Activated CD4-positive, alpha-beta memory T cell treated with anti-CD3 and anti-CD28 coated beads for 36 hours (primary cell): ENCODE measurements around the gene MT1A. TPM values are rescaled to one million over a fixed set of nuclear protein-coding genes. Genes with fewer than 3 reads are reported as not detected.
"Not testable (repeated sequence)": the region's sequence is repeated elsewhere in the genome, so short reads cannot be mapped to it uniquely, and the experiment has no call there.

Experiments used
- CTCF ChIA-PET: fragments of 350-600 bp; sonication (Branson Sonifier 250); formaldehyde crosslinking; loops from one replicate; lab custom pipeline; 2021; ENCODE audit warnings: antibody characterized with exemption, inconsistent platforms; lab: Charles Lee
- POLR2A ChIA-PET: fragments of 350-600 bp; sonication (Branson Sonifier 250); formaldehyde crosslinking; loops from one replicate; lab custom pipeline; 2021; ENCODE audit warnings: antibody characterized with exemption; lab: Charles Lee
- DNase-seq: peaks from one replicate; pipeline ENCODE4 v3.0.0-alpha.2; 2020
- H3K27ac Mint-ChIP-seq: one replicate; pipeline ENCODE4 v1.8.0; 2021; ENCODE audit warnings: mixed read lengths
- H3K27me3 Mint-ChIP-seq: one replicate; pipeline ENCODE4 v1.8.0; 2021; ENCODE audit warnings: mixed read lengths
- H3K36me3 Mint-ChIP-seq: one replicate; pipeline ENCODE4 v1.8.0; 2021; ENCODE audit warnings: mixed read lengths
- H3K4me1 Mint-ChIP-seq: one replicate; pipeline ENCODE4 v1.8.0; 2021; ENCODE audit warnings: low read depth, mixed read lengths
- H3K4me3 Mint-ChIP-seq: one replicate; pipeline ENCODE4 v1.8.0; 2021; ENCODE audit warnings: mild to moderate bottlenecking, mixed read lengths
- H3K9me3 Mint-ChIP-seq: one replicate; pipeline ENCODE4 v1.8.0; 2021; ENCODE audit warnings: mixed read lengths
- intact Hi-C: fragments of 100-400 bp; cut with micrococcal nuclease; formaldehyde crosslinking; loops from one replicate; pipeline ENCODE4 v1.15.1; 2023
- total RNA-seq, 2 experiments: library from RNA; stranded (reverse); gene quantifications; one replicate each; pipeline ENCODE4 v1.2.3, GENCODE V29; 2021

The MT1A gene
- total RNA-seq, 2 experiments from 2014 or later: 0.94 TPM; not detected in 1

DNA sequence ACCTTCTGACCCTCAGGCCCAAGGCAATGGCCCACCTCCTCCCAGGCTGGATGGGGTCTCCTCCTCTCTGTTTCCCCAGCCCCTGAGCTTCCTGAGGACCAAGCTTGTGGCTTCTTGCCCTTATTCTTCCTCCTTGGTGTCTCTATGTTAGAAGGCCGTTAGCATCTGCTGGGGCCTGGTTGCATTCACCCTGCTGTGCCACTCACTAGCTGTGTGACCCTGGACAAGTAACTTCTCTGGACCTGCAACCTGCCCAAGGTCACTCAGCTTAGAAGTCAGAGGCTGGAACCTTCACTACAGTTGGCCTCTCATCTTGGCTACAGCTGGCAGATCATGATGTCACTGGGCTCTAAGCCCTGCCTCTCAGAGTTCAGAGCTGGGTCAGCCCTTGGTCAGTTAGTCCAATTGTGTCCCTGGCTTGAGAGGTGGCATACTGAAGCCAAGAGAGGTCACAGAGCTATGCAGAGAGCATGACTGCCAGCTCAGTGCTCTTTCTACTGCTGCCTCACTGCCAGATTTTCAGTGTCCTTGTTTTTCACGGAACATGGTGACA is 27.1 kb upstream of the MT1A start:
- no peaks in the 10 kb centered on the region for H3K9me3 Mint-ChIP-seq
- POLR2A ChIA-PET: interaction anchor here (0.6 to 1.3 kb wide), 2 partner anchors 14 to 23 kb away, joined by 4 to 6 read pairs; partner anchors contain the start of gene MT1E
- intact Hi-C loops: loop anchor here (5.0 kb wide), 2 partner anchors 159 to 414 kb away; partner anchors contain the start of genes NUDT21 and OGFOD1
- DNase-seq: peak; percentile 31
- CTCF ChIA-PET: interaction anchor here (1.2 to 4.0 kb wide), 3 partner anchors 10 to 35 kb away, joined by 3 to 14 read pairs (median 3); no protein-coding TSS in a partner anchor
- peak overlapping the region; percentile 79 for H3K27ac Mint-ChIP-seq
- H3K27me3 Mint-ChIP-seq: no peaks in the 10 kb centered on the region
- H3K4me1 Mint-ChIP-seq: peaks cover 75% of the 10 kb centered on the region
- no peaks in the 10 kb centered on the region for H3K36me3 Mint-ChIP-seq
- no peak overlapping the region for H3K4me3 Mint-ChIP-seq

DNA sequence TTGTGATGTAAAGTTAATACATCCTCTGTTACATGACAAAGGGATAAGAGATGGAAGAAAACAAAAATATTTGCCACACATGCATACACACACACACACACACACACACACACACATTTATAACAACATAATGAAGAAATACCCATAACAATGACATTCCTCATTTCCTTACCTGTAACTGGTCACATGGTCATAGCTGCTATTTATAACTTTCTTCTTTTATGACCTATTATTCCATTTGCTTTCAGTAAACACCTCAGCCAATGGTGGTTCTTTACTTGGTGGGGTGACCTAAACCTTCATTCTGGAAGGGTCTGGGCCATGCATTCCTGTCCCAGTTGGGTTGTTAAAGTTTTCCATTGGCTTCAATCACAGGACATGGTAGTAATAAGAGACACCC is 24.8 kb upstream of the MT1A start:
- Mint-ChIP-seq H3K4me3 (no peak overlapping the region), H3K9me3 (no peaks in the 10 kb centered on the region), H3K36me3 (no peaks in the 10 kb centered on the region), H3K27me3 (peaks cover 18% of the 10 kb centered on the region), H3K4me1 (peaks cover 65% of the 10 kb centered on the region), H3K27ac (no peak overlapping the region)
- no peak for DNase-seq
- POLR2A ChIA-PET: no interaction called here
- CTCF ChIA-PET: no interaction called here
- intact Hi-C loops: loop anchor here (5.0 kb wide), 2 partner anchors 161 to 416 kb away; partner anchors contain the start of genes NUDT21 and OGFOD1

DNA sequence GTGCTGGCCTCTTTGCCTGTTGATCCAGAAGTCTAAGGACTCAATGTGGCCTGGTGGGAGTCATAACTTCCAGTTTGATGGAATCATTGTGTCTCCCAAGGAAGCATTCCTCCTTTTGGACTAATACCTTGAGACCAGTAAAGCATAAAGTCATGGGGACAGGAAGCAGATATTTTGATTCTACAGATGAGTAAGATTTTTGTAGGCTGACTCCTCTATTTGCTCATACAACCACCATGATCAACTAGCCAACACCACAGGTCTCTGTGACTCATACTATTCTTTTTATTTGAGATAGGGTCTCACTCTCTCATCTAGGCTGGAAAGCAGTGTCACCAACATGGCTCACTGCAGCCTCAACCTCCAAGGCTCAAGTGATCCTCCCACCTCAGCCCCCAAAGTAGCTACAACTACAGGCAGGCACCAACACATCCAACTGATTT is 23.9 kb upstream of the MT1A start:
- intact Hi-C loops: loop anchor here (5.0 kb wide), 2 partner anchors 162 to 417 kb away; partner anchors contain the start of genes NUDT21 and OGFOD1
- peak overlapping the region; percentile 34 for H3K27ac Mint-ChIP-seq
- peaks cover 58% of the 10 kb centered on the region for H3K4me1 Mint-ChIP-seq
- no peak overlapping the region for H3K4me3 Mint-ChIP-seq
- H3K36me3 Mint-ChIP-seq: no peaks in the 10 kb centered on the region
- DNase-seq: peak; percentile 66
- POLR2A ChIA-PET: interaction anchor here (0.8 to 1.5 kb wide), 2 partner anchors 9 to 11 kb away, joined by 4 read pairs; partner anchors contain the start of gene MT1E
- peaks cover 21% of the 10 kb centered on the region for H3K27me3 Mint-ChIP-seq
- H3K9me3 Mint-ChIP-seq: no peaks in the 10 kb centered on the region
- CTCF ChIA-PET: interaction anchor here (0.6 to 1.1 kb wide), 2 partner anchors 8 to 29 kb away, joined by 3 read pairs; no protein-coding TSS in a partner anchor

DNA sequence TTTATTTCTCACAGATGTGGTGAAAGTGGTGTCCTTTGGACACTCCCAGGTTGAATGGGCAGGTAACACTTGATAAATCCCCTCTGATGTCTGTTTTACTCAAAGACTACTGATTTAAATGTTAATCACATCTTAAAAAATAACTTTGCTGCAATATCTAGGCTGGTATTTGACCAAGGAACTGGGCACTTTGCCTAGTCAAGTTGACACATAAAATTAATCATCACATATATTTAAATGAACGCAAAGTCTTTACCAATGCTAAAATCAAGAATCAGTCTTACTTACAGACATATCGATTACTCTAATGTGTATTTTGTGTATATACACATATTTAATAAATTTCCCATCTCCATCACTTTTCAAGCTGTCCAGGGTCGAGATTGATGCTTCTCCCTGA is 23.1 kb upstream of the MT1A start:
- CTCF ChIA-PET: interaction anchor here (0.6 to 1.1 kb wide), 3 partner anchors 8 to 28 kb away, joined by 3 read pairs; no protein-coding TSS in a partner anchor
- intact Hi-C loops: no loop called here
- peaks cover 22% of the 10 kb centered on the region for H3K27me3 Mint-ChIP-seq
- no peak for DNase-seq
- H3K27ac Mint-ChIP-seq: no peak overlapping the region
- H3K4me1 Mint-ChIP-seq: peaks cover 53% of the 10 kb centered on the region
- no peaks in the 10 kb centered on the region for H3K36me3 Mint-ChIP-seq
- POLR2A ChIA-PET: interaction anchor here (0.8 to 1.5 kb wide), 2 partner anchors 8 to 10 kb away, joined by 4 read pairs; partner anchors contain the start of gene MT1E
- H3K4me3 Mint-ChIP-seq: no peak overlapping the region
- no peaks in the 10 kb centered on the region for H3K9me3 Mint-ChIP-seq

DNA sequence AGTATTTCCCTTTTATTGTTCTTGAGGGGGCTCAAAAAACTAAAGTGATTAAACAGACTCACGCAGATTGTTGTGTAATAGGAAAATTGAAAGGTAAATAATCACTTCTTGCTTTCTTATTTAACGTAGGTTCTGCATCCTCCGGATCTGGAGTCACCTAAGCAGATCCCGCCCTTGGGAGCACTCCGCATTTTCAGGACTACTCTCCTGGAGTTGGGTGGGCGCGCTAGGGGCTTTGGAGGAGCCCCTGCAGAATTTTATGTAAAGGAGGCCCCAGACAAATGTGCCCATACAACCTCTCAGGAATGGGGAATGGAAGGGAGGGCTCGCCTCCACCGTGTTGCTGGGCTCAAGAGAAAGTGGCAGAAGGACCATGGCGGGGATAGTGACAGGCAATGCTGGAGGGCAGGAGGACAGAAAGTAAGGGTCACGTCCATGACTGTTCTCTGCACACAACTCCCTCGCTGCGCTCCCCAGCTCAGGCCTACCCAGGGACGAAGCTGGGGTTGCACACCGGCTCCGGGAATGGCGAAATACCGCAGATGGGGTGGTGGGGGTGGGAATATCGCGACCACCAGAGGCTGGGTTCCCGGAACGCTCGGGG is 21.8 kb upstream of the MT1A start:
- intact Hi-C loops: no loop called here
- Mint-ChIP-seq H3K4me3 (peak overlapping the region; percentile 37), H3K4me1 (peaks cover 39% of the 10 kb centered on the region), H3K9me3 (no peaks in the 10 kb centered on the region), H3K36me3 (no peaks in the 10 kb centered on the region), H3K27me3 (peaks cover 22% of the 10 kb centered on the region), H3K27ac (no peak overlapping the region)
- ChIA-PET CTCF (no interaction called here), POLR2A (no interaction called here)
- no peak for DNase-seq

DNA sequence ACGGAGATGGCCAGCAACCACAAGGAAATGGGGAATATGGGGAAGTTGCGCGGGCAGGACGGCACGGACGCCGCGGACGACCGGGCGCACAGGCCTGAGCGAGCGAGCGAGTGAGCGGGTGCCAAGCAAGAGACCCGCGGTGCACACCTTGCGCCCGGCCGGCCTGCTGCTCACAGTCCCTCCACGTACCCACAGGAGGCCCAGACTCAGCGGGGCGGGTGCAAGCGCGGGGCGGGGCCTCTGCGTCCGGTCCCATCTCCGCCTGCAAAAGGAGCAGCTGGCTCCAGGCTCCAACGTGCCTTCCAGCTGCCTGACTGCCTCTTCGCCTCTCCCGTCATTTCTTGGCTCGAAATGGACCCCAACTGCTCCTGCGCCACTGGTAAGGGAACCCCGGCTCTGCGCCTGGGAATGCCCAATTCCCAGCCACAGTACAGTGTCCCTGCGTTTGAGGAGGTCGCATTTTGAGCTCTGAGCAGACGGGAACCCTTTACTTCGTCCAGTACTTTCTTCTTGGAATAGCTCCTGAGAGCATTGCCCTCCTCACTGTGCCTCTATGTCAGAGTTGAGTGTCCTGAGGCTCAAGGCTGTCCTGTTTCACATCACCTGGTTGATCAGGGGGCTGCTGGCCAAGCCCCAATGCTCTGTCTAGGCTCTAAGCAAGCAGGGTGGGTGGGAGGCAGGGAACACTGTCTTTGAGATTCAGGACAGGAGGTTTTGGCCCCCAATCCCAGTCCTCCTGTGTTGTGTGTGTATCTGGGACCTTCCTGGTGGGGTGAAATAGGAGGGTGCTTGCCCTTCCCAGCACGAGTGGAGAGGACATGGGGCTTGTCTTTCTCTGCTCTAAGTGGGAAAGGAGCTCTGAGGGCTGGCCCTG is 21.0 kb upstream of the MT1A start:
- peak overlapping the region; percentile 37 for H3K4me3 Mint-ChIP-seq
- H3K27me3 Mint-ChIP-seq: peaks cover 22% of the 10 kb centered on the region
- H3K9me3 Mint-ChIP-seq: no peaks in the 10 kb centered on the region
- peaks cover 35% of the 10 kb centered on the region for H3K4me1 Mint-ChIP-seq
- H3K27ac Mint-ChIP-seq: no peak overlapping the region
- intact Hi-C loops: no loop called here
- ChIA-PET POLR2A (no interaction called here), CTCF (interaction anchor here (1.1 kb wide), 2 partner anchors 9 to 26 kb away, joined by 3 to 4 read pairs; no protein-coding TSS in a partner anchor)
- peak; percentile 71 for DNase-seq
- no peaks in the 10 kb centered on the region for H3K36me3 Mint-ChIP-seq

DNA sequence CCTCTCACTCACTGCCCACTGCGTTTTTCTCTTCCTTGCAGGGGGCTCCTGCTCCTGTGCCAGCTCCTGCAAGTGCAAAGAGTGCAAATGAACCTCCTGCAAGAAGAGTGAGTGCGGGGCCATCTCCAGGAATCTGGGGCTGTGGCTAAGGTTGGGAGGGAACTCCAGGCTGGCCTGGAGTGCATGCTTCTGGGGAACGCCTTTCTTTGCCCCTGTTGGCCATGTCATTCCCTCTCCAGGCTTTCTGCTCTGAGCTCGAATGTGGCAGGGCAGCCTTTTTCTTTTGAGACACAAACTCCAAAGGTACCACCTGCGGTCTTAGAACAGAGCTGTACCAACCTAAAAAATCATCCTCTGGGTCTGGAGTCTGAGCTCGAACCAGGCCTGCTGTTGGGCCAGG is 20.3 kb upstream of the MT1A start:
- no peak overlapping the region for H3K4me3 Mint-ChIP-seq
- no peak overlapping the region for H3K27ac Mint-ChIP-seq
- H3K9me3 Mint-ChIP-seq: no peaks in the 10 kb centered on the region
- POLR2A ChIA-PET: no interaction called here
- H3K27me3 Mint-ChIP-seq: peaks cover 22% of the 10 kb centered on the region
- no peak for DNase-seq
- H3K36me3 Mint-ChIP-seq: no peaks in the 10 kb centered on the region
- H3K4me1 Mint-ChIP-seq: peaks cover 31% of the 10 kb centered on the region
- intact Hi-C loops: no loop called here
- CTCF ChIA-PET: interaction anchor here (1.1 kb wide), 2 partner anchors 8 to 25 kb away, joined by 3 to 4 read pairs; no protein-coding TSS in a partner anchor

DNA sequence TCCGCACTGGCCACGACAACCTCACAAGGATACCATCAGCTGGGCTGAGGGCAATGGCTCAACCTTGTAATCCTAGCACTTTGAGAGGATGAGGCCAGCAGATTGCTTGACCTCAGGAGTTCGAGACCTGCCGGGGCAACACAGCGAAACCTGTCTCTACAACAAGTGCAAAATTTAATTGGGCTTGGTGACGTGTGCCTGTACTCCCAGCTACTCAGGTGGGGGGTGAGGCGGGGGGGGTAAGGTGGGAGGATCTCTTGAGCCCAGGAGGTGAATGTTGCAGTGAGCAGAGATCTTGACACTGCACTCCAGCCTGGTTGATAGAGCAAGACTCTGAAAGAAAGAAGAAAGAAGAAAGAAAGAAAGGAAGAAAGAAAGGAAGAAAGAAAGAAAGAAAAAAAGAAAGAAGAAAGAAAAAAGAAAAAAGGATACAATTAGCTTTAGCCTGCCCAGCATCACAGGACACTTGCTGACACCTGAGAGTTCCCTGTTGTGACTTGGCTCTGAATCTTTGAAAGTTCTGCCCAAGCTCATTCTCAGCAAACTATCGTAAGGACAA is 18.0 kb upstream of the MT1A start:
- Mint-ChIP-seq H3K4me1 (peaks cover 13% of the 10 kb centered on the region), H3K27me3 (peaks cover 31% of the 10 kb centered on the region), H3K9me3 (no peaks in the 10 kb centered on the region), H3K27ac (no peak overlapping the region), H3K4me3 (no peak overlapping the region), H3K36me3 (no peaks in the 10 kb centered on the region)
- CTCF ChIA-PET: no interaction called here
- POLR2A ChIA-PET: no interaction called here
- DNase-seq: no peak
- intact Hi-C loops: no loop called here

DNA sequence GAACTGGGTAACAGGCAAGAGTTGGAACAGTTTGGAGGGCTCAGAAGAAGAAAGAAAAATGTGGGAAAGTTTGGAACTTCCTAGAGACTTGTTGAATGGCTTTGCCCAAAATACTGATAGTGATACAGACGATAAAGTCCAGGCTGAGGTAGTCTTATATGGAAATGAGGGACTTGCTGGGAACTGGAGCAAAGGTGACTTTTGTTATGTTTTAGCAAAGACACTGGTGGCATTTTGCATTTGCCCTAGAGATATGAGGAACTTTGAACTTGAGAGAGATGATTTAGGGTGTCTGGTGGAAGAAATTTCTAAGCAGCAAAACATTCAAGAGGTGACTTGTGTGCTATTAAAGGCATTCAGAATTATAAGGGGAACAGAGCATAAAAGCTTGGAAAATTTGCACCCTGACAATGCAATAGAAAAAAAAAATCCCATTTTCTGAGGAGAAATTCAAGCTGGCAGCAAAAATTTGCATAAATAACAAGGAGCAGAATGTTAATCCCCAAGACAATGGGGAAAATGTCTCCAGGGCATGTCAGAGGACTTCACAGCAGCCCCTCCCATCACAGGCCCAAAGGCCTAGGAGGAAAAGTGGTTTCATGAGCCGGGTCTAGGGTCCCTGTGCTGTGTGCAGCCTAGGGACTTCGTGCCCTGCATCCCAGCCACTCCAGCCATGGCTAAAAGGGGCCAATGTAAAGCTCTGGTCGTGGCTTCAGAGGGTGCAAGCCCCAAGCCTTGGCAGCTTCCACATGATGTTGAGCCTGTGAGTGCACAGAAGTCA is 16.6 kb upstream of the MT1A start:
- intact Hi-C loops, H3K27ac Mint-ChIP-seq, H3K4me3 Mint-ChIP-seq, POLR2A ChIA-PET, H3K36me3 Mint-ChIP-seq, H3K9me3 Mint-ChIP-seq, DNase-seq: not testable (repeated sequence)
- peaks cover 17% of the 10 kb centered on the region for H3K4me1 Mint-ChIP-seq
- CTCF ChIA-PET: interaction anchor here (1.0 kb wide), 1 partner anchor 21 kb away, joined by 3 read pairs; no protein-coding TSS in a partner anchor
- peaks cover 33% of the 10 kb centered on the region for H3K27me3 Mint-ChIP-seq

DNA sequence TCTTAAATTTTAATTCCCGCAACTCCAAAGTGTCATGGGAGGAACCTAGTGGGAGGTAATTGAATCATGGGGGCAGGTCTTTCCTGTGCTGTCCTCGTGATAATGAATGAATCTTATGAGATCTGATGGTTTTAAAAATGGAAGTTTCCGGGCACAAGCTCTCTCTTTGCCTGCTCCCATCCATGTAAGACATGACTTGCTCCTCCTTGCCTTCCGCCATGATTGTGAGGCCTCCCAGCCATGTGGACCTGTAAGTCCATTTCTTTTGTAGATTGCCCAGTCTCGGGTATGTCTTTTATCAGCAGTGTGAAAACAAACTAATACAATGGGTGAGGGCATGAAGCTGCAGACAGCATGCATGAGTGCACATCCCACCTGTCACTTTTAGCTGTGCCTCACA is 15.3 kb upstream of the MT1A start:
- H3K27ac Mint-ChIP-seq, H3K9me3 Mint-ChIP-seq, H3K4me3 Mint-ChIP-seq, DNase-seq, intact Hi-C loops, H3K36me3 Mint-ChIP-seq: not testable (repeated sequence)
- Mint-ChIP-seq H3K27me3 (peaks cover 23% of the 10 kb centered on the region), H3K4me1 (peaks cover 12% of the 10 kb centered on the region)
- POLR2A ChIA-PET: interaction anchor here (1.1 kb wide), 1 partner anchor 8 kb away, joined by 4 read pairs; no protein-coding TSS in a partner anchor
- CTCF ChIA-PET: interaction anchor here (1.0 to 1.6 kb wide), 2 partner anchors 20 to 23 kb away, joined by 3 to 4 read pairs; no protein-coding TSS in a partner anchor
